Nephron progenitor cell (in vitro differentiated cells): Measurements from ENCODE around the gene MRS2.

Experiments
- DNase-seq: peaks from one replicate; pipeline ENCODE4 v3.0.0; 2021
- H3K27ac Mint-ChIP-seq: 2 replicates; pipeline ENCODE4 v1.8.0; 2021; ENCODE audit warnings: mild to moderate bottlenecking, moderate library complexity, mixed read lengths
- H3K27me3 Mint-ChIP-seq: 2 replicates; pipeline ENCODE4 v1.8.0; 2021; ENCODE audit warnings: mild to moderate bottlenecking, low read depth, mixed read lengths; ENCODE audit not compliant: poor library complexity
- H3K36me3 Mint-ChIP-seq: 2 replicates; pipeline ENCODE4 v1.8.0; 2021; ENCODE audit warnings: low read depth, mixed read lengths
- H3K4me1 Mint-ChIP-seq: 2 replicates; pipeline ENCODE4 v1.8.0; 2021; ENCODE audit warnings: mixed read lengths
- H3K4me3 Mint-ChIP-seq: 2 replicates; pipeline ENCODE4 v1.8.0; 2021; ENCODE audit warnings: mild to moderate bottlenecking, moderate library complexity, mixed read lengths
- H3K9me3 Mint-ChIP-seq: 2 replicates; pipeline ENCODE4 v1.8.0; 2021; ENCODE audit warnings: mild to moderate bottlenecking, moderate library complexity, mixed read lengths
- TF ChIP-seq, protein P1 (sequence below): fragments of 200-600 bp; sonication (generic); IDR thresholded peaks from 2 replicates; pipeline ENCODE4 v1.5.0; 2021; ENCODE audit warnings: antibody characterized with exemption

MRS2 gene

DNA sequence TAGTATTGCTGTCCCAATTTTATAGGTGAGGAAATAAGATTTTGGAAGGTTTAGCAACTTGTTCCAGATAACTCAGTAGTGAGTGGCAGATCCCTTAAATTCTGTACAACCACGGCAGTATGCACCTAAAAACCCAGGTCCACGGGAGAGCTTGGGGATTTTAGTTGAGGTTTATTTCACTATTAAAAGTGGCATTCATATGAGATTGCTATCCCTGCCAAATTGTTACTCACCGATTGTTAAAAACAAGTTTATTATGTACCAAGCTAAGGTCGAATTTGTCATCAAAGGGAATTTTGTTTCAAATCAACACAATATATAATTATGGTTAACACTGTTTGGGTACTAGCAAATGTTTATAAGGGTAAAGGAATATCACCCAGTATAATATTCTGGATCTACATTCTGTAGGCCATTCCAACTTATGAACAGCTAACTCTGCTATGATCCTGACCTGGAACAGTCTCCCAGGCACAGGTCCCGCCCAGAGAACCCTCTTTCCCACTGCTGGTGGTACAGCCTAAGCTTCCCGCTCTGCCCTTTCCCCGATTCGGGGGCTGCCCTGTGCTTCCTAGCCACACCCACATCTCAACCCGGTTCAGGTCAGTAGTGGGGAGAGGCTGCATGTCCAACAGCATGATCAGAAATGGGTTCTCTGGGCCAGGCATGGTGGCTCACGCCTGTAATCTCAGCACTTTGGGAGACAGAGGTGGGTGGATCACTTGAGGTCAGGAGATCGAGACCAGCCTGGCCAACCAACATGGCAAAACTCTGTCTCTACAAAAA, 61.7 kb downstream of the MRS2 start:
- no peak for DNase-seq
- Mint-ChIP-seq H3K4me3 (no peak overlapping the region), H3K27ac (no peak overlapping the region), H3K36me3 (no peaks in the 10 kb centered on the region), H3K4me1 (no peaks in the 10 kb centered on the region), H3K9me3 (no peaks in the 10 kb centered on the region), H3K27me3 (no peaks in the 10 kb centered on the region)
- TF ChIP-seq, protein P1, sequence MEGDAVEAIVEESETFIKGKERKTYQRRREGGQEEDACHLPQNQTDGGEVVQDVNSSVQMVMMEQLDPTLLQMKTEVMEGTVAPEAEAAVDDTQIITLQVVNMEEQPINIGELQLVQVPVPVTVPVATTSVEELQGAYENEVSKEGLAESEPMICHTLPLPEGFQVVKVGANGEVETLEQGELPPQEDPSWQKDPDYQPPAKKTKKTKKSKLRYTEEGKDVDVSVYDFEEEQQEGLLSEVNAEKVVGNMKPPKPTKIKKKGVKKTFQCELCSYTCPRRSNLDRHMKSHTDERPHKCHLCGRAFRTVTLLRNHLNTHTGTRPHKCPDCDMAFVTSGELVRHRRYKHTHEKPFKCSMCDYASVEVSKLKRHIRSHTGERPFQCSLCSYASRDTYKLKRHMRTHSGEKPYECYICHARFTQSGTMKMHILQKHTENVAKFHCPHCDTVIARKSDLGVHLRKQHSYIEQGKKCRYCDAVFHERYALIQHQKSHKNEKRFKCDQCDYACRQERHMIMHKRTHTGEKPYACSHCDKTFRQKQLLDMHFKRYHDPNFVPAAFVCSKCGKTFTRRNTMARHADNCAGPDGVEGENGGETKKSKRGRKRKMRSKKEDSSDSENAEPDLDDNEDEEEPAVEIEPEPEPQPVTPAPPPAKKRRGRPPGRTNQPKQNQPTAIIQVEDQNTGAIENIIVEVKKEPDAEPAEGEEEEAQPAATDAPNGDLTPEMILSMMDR = no peak

DNA sequence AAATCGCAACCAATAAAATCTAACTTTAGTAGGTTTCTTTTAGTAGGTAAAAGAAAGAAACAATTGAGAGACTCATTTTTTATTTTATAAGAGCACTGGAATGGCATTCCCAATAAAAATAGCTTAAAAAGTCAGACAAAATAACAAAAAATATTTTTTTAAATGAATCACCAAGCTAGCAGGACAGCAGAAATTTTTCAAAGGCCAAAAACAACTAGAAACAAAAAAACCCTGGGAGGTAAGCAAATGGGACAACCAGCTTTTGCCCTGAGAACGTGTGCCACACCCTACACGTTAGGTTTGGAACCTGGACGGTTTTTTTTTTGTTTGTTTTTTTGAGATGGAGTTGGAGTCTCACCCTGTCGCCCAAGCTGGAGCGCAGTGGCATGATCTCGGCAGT, 67.1 kb downstream of the MRS2 start:
- H3K4me3 Mint-ChIP-seq = no peak overlapping the region
- no peak for DNase-seq
- H3K36me3 Mint-ChIP-seq = no peaks in the 10 kb centered on the region
- no peaks in the 10 kb centered on the region for H3K27me3 Mint-ChIP-seq
- TF ChIP-seq, protein P1 = no peak
- H3K4me1 Mint-ChIP-seq = no peaks in the 10 kb centered on the region
- no peak overlapping the region for H3K27ac Mint-ChIP-seq
- no peaks in the 10 kb centered on the region for H3K9me3 Mint-ChIP-seq

DNA sequence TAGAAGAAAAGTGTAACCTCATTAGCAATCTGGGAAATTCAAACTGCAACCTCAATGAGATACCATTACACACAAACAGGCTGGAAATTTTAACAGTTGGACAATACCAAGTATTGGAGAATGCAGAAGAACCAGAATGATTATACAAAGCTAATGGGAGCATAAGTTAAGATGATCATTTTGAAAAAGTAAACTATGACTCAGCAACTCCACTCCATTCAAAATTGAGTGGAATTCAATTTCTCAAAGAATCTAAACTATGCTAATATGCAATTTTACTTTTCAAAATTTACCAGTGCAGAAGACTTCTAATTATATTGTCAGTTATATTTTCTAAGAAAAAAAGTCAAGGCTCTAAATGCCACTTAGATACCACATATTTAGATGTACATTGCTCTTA, 69.4 kb downstream of the MRS2 start:
- TF ChIP-seq, protein P1 = no peak
- no peak overlapping the region for H3K27ac Mint-ChIP-seq
- H3K27me3 Mint-ChIP-seq = no peaks in the 10 kb centered on the region
- no peak for DNase-seq
- no peaks in the 10 kb centered on the region for H3K4me1 Mint-ChIP-seq
- no peaks in the 10 kb centered on the region for H3K9me3 Mint-ChIP-seq
- H3K4me3 Mint-ChIP-seq = no peak overlapping the region
- H3K36me3 Mint-ChIP-seq = no peaks in the 10 kb centered on the region
